HepG2 (cell line): ENCODE measurements around the gene WNK4. TPM values are rescaled to one million over a fixed set of nuclear protein-coding genes. Genes with fewer than 3 reads are reported as not detected.

Source experiments
- ARID3A ChIP-seq: IDR thresholded peaks from 2 replicates; pipeline ENCODE4 v1.6.1; 2012; ENCODE audit warnings: low read depth, low read length, improper control_type of control experiment
- GPBP1L1 ChIP-seq: sonication (generic); formaldehyde crosslinking; IDR thresholded peaks from 2 replicates; pipeline ENCODE4 v1.5.0; 2020; ENCODE audit warnings: mild to moderate bottlenecking, missing genetic modification reagents
- HIC2 ChIP-seq: sonication (generic); formaldehyde crosslinking; IDR thresholded peaks from 2 replicates; pipeline ENCODE4 v1.9.0; 2022; ENCODE audit warnings: low read depth, missing genetic modification reagents
- HOMEZ ChIP-seq: IDR thresholded peaks from 2 replicates; pipeline ENCODE4 v1.6.1; 2016; ENCODE audit warnings: low read depth
- MYC ChIP-seq: sonication (generic); formaldehyde crosslinking; IDR thresholded peaks from 2 replicates; pipeline ENCODE4 v1.9.0; 2021; ENCODE audit warnings: missing genetic modification reagents, borderline replicate concordance
- NBN ChIP-seq: fragments of 450-650 bp; conservative IDR thresholded peaks from 2 replicates; pipeline ENCODE4 v1.6.1; 2017
- SIN3B ChIP-seq: fragments of 150-350 bp; IDR thresholded peaks from 2 replicates; pipeline ENCODE4 v1.6.1; 2014; ENCODE audit warnings: low read length
- XRCC5 ChIP-seq: fragments of 200-400 bp; formaldehyde crosslinking; optimal IDR thresholded peaks from 2 replicates; pipeline ENCODE3; 2017; ENCODE audit warnings: mild to moderate bottlenecking, low read length
- ZNF350 ChIP-seq: sonication (generic); formaldehyde crosslinking; IDR thresholded peaks from 2 replicates; pipeline ENCODE4 v1.4.0; 2020; ENCODE audit warnings: mild to moderate bottlenecking, low read depth, missing genetic modification reagents, borderline replicate concordance
- ZNF44 ChIP-seq: sonication (generic); formaldehyde crosslinking; IDR thresholded peaks from 2 replicates; pipeline ENCODE4 v1.5.1; 2020; ENCODE audit warnings: mild to moderate bottlenecking, missing genetic modification reagents
- ZNF557 ChIP-seq: sonication (generic); formaldehyde crosslinking; IDR thresholded peaks from 2 replicates; pipeline ENCODE4 v1.4.0; 2020; ENCODE audit warnings: missing genetic modification reagents
- ZNF577 ChIP-seq: sonication (generic); formaldehyde crosslinking; IDR thresholded peaks from 2 replicates; pipeline ENCODE4 v1.4.0; 2020; ENCODE audit warnings: mild to moderate bottlenecking, low read depth, missing genetic modification reagents, borderline replicate concordance
- ZNF891 ChIP-seq: sonication (generic); formaldehyde crosslinking; IDR thresholded peaks from 2 replicates; pipeline ENCODE4 v1.5.0; 2020; ENCODE audit warnings: mild to moderate bottlenecking, missing genetic modification reagents
- polyA plus RNA-seq, 8 experiments: library from polyadenylated mRNA; depleted of rRNA in 3 of 8; stranded (reverse) in 7 of 8; unstranded in 1 of 8; fragments of >200 nt; fragmentation: Illumina TruSeq in 4 of 8; extraction: Trizol in 4 of 8; gene quantifications; 2 replicates each; pipeline versions ENCODE4 v1.2.1 to v1.2.3, GENCODE V29; 2011 to 2016; ENCODE audit warnings: low read depth in 4 of 8, missing spikeins in 1 of 8, mixed read lengths in 1 of 8; ENCODE audit not compliant: insufficient read depth in 1 of 8
- total RNA-seq, 5 experiments: library from RNA; depleted of rRNA; stranded (reverse); fragments of >200 nt; fragmentation: Illumina TruSeq; extraction: Trizol; gene quantifications; 2 replicates each; pipeline ENCODE4 v1.2.3, GENCODE V29; 2016; ENCODE audit warnings: low read depth in 1 of 5
- TF ChIP-seq, protein P1 (sequence below): sonication (generic); formaldehyde crosslinking; IDR thresholded peaks from 2 replicates; pipeline ENCODE4 v1.5.1; 2020; ENCODE audit warnings: missing genetic modification reagents, mild to moderate bottlenecking, borderline replicate concordance
- TF ChIP-seq, protein P2 (sequence below): sonication (generic); formaldehyde crosslinking; IDR thresholded peaks from 2 replicates; pipeline ENCODE4 v1.5.0; 2020; ENCODE audit warnings: missing genetic modification reagents
- TF ChIP-seq, protein P3 (sequence below): IDR thresholded peaks from 2 replicates; pipeline ENCODE4 v1.6.1; 2016; ENCODE audit warnings: low read depth, control low read depth

WNK4 gene
- total and polyA plus RNA-seq, 2 of the 13 experiments (the other 11 are each of a cell fraction or from before 2014, with no cell fraction given), result 2.7 to 13.7 TPM

DNA sequence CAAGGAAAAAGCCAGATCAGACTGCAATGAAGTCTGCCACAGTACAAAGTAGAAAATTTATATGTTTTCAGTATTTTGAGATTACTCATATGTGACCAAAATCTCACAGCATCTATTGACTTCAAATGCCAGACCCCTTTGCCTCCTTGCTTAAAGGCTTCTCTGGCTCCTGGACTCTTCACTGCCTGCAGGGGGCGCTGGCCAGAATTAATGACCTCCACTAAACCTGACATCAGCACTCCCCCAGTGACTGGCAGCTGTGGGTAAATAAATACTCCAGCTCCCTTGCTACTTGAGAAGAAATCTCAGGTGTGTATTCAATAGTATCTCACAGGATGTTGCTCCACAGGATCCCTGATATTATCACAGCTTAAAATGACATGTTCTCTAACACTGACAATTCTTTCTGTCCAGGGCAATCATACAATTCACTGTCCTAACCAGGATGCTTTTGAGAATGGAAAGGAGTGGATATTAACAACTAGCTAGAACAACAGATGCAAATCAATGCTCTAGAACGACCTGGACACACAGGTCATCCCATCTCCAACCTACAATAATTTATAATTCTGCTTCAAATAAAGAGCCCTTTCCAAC is 39.6 kb downstream of the WNK4 start (continued):
- TF ChIP-seq ZNF577 (CRISPR knock-in tag) (no peak), GPBP1L1 (CRISPR knock-in tag) (no peak), ZNF350 (CRISPR knock-in tag) (no peak), XRCC5 (peak; percentile 90), ZNF891 (CRISPR knock-in tag) (no peak), SIN3B (no peak), ZNF44 (CRISPR knock-in tag) (no peak), HIC2 (CRISPR knock-in tag) (no peak), ZNF557 (CRISPR knock-in tag) (no peak), HOMEZ (no peak), NBN (no peak), MYC (CRISPR knock-in tag) (no peak), ARID3A (peak; percentile 72)
- TF ChIP-seq, protein P1, sequence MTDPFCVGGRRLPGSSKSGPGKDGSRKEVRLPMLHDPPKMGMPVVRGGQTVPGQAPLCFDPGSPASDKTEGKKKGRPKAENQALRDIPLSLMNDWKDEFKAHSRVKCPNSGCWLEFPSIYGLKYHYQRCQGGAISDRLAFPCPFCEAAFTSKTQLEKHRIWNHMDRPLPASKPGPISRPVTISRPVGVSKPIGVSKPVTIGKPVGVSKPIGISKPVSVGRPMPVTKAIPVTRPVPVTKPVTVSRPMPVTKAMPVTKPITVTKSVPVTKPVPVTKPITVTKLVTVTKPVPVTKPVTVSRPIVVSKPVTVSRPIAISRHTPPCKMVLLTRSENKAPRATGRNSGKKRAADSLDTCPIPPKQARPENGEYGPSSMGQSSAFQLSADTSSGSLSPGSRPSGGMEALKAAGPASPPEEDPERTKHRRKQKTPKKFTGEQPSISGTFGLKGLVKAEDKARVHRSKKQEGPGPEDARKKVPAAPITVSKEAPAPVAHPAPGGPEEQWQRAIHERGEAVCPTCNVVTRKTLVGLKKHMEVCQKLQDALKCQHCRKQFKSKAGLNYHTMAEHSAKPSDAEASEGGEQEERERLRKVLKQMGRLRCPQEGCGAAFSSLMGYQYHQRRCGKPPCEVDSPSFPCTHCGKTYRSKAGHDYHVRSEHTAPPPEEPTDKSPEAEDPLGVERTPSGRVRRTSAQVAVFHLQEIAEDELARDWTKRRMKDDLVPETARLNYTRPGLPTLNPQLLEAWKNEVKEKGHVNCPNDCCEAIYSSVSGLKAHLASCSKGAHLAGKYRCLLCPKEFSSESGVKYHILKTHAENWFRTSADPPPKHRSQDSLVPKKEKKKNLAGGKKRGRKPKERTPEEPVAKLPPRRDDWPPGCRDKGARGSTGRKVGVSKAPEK (CRISPR knock-in tag), result no peak
- TF ChIP-seq, protein P2, sequence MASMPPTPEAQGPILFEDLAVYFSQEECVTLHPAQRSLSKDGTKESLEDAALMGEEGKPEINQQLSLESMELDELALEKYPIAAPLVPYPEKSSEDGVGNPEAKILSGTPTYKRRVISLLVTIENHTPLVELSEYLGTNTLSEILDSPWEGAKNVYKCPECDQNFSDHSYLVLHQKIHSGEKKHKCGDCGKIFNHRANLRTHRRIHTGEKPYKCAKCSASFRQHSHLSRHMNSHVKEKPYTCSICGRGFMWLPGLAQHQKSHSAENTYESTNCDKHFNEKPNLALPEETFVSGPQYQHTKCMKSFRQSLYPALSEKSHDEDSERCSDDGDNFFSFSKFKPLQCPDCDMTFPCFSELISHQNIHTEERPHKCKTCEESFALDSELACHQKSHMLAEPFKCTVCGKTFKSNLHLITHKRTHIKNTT, result no peak
- TF ChIP-seq, protein P3, sequence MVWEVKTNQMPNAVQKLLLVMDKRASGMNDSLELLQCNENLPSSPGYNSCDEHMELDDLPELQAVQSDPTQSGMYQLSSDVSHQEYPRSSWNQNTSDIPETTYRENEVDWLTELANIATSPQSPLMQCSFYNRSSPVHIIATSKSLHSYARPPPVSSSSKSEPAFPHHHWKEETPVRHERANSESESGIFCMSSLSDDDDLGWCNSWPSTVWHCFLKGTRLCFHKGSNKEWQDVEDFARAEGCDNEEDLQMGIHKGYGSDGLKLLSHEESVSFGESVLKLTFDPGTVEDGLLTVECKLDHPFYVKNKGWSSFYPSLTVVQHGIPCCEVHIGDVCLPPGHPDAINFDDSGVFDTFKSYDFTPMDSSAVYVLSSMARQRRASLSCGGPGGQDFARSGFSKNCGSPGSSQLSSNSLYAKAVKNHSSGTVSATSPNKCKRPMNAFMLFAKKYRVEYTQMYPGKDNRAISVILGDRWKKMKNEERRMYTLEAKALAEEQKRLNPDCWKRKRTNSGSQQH (CRISPR knock-in tag), result no peak
